ENCODE data around the gene CHMP1A.
A peak's percentile ranks its signal among the peaks of the same experiment; 100 is the strongest.

Gene CHMP1A

DNA sequence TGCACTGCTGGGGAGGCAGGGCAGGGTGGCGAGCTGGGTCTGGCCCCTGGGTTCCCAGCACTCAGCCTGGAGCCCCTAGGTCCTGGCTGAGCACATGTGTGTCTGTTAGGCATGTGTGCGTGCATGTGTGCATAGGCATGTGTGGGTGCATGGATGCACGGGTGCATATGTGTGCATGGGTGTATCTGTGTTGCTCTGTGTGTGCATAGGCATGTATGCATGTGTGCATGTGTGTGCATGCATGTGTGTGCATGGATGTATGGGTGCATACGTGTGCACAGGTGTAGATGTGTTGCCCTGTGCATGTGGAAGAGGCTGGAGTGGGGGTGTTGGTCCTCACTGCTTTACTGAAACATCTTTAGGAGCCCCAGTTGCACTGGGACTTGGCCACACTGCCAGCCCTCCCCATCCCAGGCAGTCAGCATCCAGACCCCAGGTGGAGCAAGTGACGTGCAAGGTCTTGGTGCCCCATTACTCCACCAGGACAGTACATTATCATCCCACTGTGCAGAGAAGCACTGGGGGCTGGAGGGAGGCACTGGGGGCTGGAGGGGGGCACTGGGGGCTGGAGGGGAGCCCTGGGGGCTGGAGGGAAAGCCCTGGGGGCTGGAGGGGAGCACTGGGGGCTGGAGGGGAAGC is 54.4 kb downstream of the CHMP1A start:
- DNase-seq (ENCODE audit: low spot score) = peak; percentile 66

DNA sequence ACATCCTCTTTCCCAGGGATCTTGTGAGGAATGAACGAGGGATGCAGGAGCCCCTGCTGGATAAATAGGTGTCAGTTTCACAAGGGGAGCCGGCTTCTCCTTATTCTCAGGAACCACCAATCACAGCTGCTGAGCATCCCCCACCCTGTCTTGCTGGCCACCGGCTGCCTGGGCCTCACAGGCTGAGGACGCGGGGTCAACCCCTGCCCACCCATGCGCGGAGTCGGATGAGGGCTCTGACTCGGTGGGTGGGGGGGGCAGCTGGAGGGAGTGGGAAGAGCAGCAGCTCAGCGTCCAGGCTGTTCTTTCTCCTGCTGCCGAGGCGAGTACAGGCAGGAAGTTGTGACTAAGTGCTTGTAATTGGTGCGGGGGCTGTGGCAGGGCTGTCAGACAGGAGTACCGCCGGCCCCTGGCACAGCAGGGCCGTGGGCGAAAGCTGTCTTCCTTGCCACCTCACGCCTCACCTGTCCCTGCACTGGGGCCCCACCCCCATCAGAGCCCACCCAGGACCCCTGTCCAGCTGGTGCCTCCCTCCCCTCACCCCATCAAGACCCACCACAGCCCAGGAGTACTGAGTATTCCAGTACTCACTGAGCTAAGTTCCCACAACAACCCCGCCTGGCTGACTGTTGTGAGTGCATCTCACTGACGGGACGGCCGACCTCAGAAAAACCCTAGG is 55.1 kb downstream of the CHMP1A start:
- peak; percentile 94 for DNase-seq (ENCODE audit: low spot score)

DNA sequence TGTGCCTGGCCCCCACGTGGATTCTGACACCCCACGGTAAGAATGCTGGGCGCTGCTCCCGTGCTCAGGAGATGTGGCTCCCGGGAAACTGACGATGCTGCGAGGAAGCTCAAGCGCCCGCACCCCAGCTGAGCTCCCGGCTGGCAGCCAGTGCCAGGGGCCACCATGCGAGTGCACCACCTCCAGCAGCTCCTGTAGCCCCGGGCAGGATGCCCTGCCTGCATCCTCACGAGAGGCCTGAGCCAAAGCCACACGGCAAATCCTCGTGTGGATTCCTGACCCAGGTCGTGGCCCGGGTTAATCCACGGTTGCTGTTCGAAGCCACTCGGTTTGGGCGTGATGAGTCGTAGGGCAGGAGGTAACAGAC is 55.6 kb downstream of the CHMP1A start:
- DNase-seq (ENCODE audit: low spot score) = no peak

DNA sequence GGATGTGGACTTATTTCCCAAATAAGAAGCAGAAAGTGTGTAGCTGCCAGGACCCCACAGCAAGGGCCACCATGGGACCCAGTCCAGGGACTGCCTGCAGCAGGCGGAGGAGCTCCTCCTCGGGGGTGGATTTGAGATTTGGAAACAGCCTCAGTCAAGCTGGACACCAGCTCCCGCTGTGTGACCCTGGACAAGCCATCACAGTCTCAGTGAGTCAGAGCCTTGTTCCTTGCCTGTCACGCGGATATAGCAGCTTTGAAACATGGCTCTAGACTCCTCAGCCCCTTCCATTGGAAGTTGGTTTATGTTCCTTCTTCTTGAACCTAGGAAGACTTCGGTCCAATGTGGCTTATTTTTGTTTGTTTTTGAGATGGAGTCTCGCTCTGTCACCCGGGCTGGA is 56.6 kb downstream of the CHMP1A start:
- DNase-seq (ENCODE audit: low spot score) = no peak

DNA sequence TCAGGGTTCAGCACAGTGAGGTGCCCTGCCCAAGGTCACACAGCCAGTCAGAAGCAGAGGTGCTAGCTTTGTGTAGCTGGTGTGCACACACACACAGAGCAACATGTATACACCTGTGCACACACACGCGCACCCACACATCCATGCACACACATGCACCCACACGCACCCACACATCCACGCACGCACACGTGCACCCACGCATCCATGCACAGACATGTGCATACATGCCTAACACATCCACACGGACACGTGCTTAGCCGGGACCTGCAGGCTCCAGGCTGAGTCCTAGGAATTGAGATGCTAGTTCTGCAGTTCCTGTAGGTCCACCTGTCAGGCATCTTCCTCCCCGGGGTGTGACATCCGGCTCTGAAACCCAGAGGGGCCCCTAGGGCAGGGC is 57.1 kb downstream of the CHMP1A start:
- DNase-seq (ENCODE audit: low spot score) = no peak

DNA sequence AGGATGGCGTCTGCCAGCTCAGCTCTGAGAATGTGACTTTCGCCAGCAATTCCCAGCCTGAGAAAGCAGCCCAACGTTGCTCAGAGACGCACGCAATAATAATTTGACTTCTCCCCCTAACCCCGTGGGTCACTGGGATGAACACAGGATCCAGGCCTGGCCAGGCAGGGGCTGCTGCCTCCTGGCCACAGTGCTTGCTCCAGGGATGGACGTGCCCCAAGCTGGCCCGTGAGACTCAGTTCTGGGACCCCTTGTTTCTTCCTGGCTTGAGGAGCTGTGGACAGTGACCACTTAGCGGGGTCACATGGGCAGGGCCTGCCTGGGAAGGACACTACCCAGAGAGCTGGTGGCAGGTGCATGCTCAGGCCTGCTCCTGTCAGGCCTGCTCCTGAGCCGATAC is 57.6 kb downstream of the CHMP1A start:
- no peak for DNase-seq (ENCODE audit: low spot score)

DNA sequence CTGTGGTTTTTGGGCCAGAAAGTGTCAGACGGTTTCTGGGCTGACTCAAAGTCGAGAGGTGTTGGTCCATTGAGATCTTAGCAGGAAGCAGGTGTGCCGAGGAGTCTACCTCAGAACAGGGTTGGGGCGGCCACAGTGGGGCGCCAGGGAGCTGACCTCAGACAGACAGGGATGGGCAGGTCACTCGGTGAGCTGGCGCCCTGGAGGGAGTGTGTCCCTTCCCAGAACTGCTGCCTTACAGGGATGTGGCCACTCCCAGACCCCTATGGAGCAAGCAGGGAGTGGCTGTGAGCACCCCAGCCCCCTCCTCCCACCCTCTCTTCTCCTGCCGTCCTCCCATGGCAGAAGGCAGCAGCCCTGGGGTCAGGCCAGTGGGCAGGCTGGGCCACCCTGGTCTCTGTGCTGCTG is 58.1 kb downstream of the CHMP1A start:
- DNase-seq (ENCODE audit: low spot score) = peak; percentile 83

DNA sequence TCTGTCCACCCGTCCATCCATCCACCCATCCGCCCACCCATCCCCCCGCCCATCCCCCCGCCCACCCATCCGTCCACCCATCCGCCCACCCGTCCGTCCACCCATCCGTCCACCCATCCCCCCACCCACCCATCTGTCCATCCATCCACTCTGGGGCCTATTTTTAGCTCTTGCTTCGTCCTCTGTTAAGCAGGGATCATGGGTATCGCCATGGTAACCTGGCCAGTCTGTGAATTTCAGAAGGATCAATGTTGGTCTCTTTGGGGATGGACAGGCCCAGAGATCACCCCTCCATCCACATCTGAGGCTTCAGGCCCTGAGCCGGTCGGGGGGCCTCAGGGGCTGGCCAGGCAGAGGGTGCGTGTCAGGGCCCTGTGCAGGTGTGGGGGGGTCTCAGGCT is 59.3 kb downstream of the CHMP1A start:
- no peak for DNase-seq (ENCODE audit: low spot score)

DNA sequence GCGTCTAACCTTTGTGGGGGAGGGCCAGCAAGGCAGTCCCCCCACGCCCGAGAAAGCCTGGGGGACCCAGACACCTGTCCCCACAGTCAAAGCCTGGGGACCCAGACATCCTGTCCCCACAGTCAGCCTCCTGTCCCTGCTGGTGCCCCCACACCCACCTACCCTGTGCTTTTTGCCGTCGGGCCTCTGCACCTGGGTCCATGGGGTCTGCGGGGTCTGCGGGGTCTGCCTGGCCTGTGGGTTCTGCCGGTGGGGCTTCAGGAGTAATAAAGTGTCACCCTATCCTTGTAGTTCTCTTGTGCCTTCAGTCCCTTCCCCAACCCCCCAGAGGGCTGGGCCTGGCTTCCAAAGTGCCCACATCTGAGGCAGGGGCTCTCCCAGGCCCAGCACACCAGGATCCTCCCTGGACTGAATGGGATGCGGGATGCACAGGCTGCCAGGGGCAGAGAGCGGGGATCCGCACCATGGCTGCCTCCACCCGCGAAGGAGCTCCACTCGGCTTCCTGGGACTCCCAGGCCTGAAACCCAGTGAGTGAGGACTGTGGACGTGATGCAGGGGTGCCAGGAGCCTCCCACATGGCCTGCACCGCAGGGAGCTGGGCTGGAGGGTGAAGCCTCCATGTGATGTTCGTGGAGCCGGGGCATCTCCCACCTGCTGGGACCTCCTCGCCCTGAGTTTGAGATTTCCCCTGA is 60.4 kb downstream of the CHMP1A start:
- no peak for DNase-seq (ENCODE audit: low spot score)

DNA sequence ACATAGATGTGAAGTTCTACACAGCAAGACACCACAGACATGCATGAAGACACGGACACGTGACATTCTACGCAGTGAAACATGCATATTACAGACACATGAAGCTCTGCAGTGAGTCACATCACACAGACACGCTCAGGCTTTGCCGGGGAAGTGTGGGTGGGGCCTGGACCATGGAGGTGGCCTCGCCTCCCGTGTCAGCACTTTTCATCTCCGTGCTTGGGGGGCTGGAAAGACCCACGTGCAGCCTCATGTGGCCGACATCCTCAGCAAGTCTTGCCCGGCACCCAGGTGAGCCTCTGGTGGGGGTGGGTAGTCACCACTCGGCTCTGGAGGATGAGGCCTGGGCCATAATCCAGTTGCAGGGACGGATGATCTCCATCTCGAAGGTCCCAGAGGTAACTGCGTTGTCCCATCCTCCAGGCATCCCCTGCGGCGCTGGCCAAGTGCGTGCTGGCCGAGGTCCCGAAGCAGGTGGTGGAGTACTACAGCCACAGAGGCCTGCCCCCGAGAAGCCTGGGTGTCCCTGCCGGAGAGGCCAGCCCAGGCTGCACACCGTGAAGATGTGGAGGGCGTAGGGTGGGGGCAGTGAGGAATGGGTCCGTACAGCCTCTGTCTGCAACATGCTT is 61.3 kb downstream of the CHMP1A start:
- DNase-seq (ENCODE audit: low spot score) = no peak

DNA sequence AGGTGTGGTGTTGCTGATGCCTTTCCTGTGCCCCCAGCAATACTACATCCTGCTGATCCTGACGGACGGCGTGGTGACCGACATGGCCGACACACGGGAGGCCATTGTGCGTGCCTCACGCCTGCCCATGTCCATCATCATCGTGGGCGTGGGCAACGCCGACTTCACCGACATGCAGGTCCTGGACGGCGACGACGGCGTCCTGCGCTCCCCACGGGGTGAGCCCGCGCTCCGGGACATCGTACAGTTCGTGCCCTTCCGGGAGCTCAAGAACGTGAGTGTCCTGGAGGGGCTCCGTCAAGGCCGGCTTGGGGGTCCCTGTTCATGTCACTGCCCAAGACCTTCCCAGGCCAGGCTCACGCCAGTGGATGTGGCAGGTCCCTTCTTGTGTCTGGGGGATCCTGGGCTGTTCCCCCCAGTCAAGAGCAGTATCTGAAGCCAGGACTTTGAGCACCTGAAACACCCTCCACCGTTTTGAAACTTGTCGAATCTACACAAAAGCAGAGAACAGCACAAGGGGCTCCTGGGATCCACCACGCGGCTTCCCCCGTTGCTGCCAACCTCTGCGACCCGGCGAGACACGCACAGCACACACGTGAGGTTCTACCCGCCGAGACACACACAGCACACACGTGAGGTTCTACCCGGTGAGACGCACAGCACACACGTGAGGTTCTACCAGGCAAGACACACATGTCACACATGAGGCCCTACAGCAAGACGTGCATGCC is 62.0 kb downstream of the CHMP1A start:
- no peak for DNase-seq (ENCODE audit: low spot score)
